ENCODE measurements around the gene MTFR1L. TPM values are rescaled to one million over a fixed set of nuclear protein-coding genes. Genes with fewer than 3 reads are reported as not detected.

MTFR1L gene
- total RNA-seq, 1 donor from 2014 or later, result 55.7 TPM

- no peak overlapping the region for H3K27ac ChIP-seq
- no peak for TF ChIP-seq CTCF (IDR thresholded peaks at IDR 0.05)
- TF ChIP-seq POLR2AphosphoS5 (IDR thresholded peaks at IDR 0.05; ENCODE audit: insufficient read depth in 1 of 2, low read depth in 1 of 2), result no peak
- no peak for TF ChIP-seq POLR2A (IDR thresholded peaks at IDR 0.05)
- DNase-seq (ENCODE audit: extremely low spot score in 2 of 2), result no peak
- H3K9me3 ChIP-seq, result no peaks in the 10 kb centered on the region
- intact Hi-C loops (cut with DNase I), result no loop called here
- peaks cover 0 to 4% of the 10 kb centered on the region in 2 donors for H3K36me3 ChIP-seq
- H3K4me3 ChIP-seq, result no peak overlapping the region
- H3K27me3 ChIP-seq, result no peaks in the 10 kb centered on the region
- no peaks in the 10 kb centered on the region for H3K4me1 ChIP-seq
These were observed 40.4 kb upstream of the MTFR1L start for GRCh38 chr1:25779388-25779787.

DNA sequence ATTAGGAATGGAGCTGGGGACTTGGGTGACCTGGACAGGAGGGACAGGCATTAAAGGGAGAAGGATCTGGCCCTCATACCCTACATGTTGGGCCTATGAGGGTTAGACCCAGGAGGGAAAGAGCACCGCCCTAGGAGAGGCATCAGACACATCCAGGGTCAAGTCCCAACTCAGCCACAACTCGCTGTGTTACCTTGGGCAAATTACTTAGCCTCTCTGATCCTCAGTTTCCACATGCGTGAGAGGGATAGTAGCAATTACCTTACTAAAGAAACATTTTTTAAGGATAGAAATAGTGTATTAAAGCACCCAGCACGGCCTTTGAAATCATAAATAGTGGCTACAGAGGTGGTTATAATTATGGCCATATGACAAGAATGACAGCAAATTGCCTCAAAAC lies 39.9 kb upstream of the MTFR1L start:
- no peak for TF ChIP-seq POLR2A (IDR thresholded peaks at IDR 0.05)
- TF ChIP-seq CTCF (IDR thresholded peaks at IDR 0.05), result no peak
- TF ChIP-seq POLR2AphosphoS5 (IDR thresholded peaks at IDR 0.05; ENCODE audit: insufficient read depth in 1 of 2, low read depth in 1 of 2), result no peak
- H3K9me3 ChIP-seq, result no peaks in the 10 kb centered on the region
- intact Hi-C loops (cut with DNase I), result no loop called here
- no peak overlapping the region for H3K4me3 ChIP-seq
- DNase-seq (ENCODE audit: extremely low spot score in 2 of 2), result no peak
- peaks cover 0 to 4% of the 10 kb centered on the region in 2 donors for H3K36me3 ChIP-seq
- no peaks in the 10 kb centered on the region for H3K27me3 ChIP-seq
- no peaks in the 10 kb centered on the region for H3K4me1 ChIP-seq
- no peak overlapping the region for H3K27ac ChIP-seq

DNA sequence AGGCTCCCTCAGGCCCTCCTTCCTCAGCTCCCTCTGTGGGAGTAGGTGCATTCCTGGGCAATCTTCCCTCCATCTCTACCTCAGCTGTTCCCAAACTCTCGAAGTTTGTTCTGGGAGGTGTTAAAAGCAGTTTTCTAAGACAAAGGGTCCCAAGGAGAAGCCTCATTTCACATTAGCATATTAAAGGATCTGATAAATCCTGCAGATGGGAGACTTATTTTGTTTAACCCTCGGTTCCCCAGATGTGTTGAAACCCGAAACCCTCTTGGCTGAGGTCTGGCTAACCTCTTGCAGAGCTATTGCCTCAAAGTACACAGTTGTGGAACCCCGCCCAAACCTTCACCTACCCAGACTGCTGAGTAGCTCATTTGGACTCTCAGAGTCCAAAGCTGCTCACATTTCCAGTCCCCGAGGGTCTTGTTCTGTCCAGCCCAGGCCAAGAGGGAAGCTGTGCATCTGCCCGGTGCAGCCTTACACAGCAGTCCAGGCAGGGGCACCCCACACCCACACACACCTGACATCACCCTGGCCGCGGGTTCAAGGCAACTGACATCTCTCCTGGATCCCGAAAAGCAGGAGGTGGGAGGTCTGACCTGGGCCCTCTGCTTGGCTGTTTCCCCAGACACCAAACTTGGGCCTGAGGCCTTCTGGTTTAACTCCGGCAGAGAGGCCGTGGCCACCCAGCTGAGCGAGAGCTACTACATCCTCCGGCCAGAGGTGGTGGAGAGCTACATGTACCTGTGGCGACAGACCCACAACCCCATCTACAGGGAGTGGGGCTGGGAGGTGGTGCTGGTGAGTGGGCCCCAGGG lies 39.2 kb upstream of the MTFR1L start:
- H3K36me3 ChIP-seq, result peaks cover 0 to 4% of the 10 kb centered on the region in 2 donors
- DNase-seq (ENCODE audit: extremely low spot score in 2 of 2), result no peak
- no peaks in the 10 kb centered on the region for H3K9me3 ChIP-seq
- no peaks in the 10 kb centered on the region for H3K4me1 ChIP-seq
- no peak overlapping the region for H3K4me3 ChIP-seq
- H3K27ac ChIP-seq, result no peak overlapping the region
- TF ChIP-seq POLR2A (IDR thresholded peaks at IDR 0.05) (no peak), CTCF (IDR thresholded peaks at IDR 0.05) (no peak), POLR2AphosphoS5 (IDR thresholded peaks at IDR 0.05; ENCODE audit: insufficient read depth in 1 of 2, low read depth in 1 of 2) (no peak)
- intact Hi-C loops (cut with DNase I), result no loop called here
- no peaks in the 10 kb centered on the region for H3K27me3 ChIP-seq

DNA sequence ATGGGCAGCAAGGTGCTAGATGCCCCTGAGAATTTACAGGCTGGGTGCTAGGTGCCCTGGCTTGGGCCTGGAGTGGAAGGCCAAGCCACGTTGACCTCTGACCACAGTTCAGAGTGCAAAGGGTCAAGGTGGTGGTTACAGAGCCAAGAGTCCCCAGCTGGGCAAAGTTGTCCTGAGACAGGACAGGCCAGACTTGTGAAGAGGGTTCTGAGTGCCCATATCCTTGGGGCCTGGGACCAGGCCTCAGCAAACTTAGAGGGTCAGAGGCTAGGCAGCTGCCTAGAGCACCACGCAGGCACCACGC lies 38.7 kb upstream of the MTFR1L start:
- peaks cover 0 to 4% of the 10 kb centered on the region in 2 donors for H3K36me3 ChIP-seq
- H3K4me1 ChIP-seq, result no peaks in the 10 kb centered on the region
- no peak overlapping the region for H3K27ac ChIP-seq
- DNase-seq (ENCODE audit: extremely low spot score in 2 of 2), result no peak
- TF ChIP-seq CTCF (IDR thresholded peaks at IDR 0.05) (no peak), POLR2A (IDR thresholded peaks at IDR 0.05) (no peak), POLR2AphosphoS5 (IDR thresholded peaks at IDR 0.05; ENCODE audit: insufficient read depth in 1 of 2, low read depth in 1 of 2) (no peak)
- H3K27me3 ChIP-seq, result no peaks in the 10 kb centered on the region
- intact Hi-C loops (cut with DNase I), result no loop called here
- no peak overlapping the region for H3K4me3 ChIP-seq
- H3K9me3 ChIP-seq, result no peaks in the 10 kb centered on the region

GRCh38 chr1:25782608-25783201 lies 37.0 kb upstream of the MTFR1L start:
- H3K4me3 ChIP-seq, result no peak overlapping the region
- H3K9me3 ChIP-seq, result no peaks in the 10 kb centered on the region
- H3K27ac ChIP-seq, result no peak overlapping the region
- H3K4me1 ChIP-seq, result peaks cover 14% of the 10 kb centered on the region
- DNase-seq (ENCODE audit: extremely low spot score in 2 of 2), result no peak
- H3K36me3 ChIP-seq, result peaks cover 0 to 4% of the 10 kb centered on the region in 2 donors
- no peaks in the 10 kb centered on the region for H3K27me3 ChIP-seq
- intact Hi-C loops (cut with DNase I), result no loop called here
- TF ChIP-seq POLR2AphosphoS5 (IDR thresholded peaks at IDR 0.05; ENCODE audit: insufficient read depth in 1 of 2, low read depth in 1 of 2), result no peak
- no peak for TF ChIP-seq CTCF (IDR thresholded peaks at IDR 0.05)
- TF ChIP-seq POLR2A (IDR thresholded peaks at IDR 0.05), result no peak

Measured in vagina (tissue), 2 donors.